NCI-H748 (cell line): ENCODE data around the gene NLGN4X.

ENCODE experiments used
- DNase-seq: peaks from one replicate; lab custom pipeline; 2025; ENCODE audit not compliant: unreplicated experiment; lab: John Stamatoyannopoulos, UW

Gene NLGN4X

DNA sequence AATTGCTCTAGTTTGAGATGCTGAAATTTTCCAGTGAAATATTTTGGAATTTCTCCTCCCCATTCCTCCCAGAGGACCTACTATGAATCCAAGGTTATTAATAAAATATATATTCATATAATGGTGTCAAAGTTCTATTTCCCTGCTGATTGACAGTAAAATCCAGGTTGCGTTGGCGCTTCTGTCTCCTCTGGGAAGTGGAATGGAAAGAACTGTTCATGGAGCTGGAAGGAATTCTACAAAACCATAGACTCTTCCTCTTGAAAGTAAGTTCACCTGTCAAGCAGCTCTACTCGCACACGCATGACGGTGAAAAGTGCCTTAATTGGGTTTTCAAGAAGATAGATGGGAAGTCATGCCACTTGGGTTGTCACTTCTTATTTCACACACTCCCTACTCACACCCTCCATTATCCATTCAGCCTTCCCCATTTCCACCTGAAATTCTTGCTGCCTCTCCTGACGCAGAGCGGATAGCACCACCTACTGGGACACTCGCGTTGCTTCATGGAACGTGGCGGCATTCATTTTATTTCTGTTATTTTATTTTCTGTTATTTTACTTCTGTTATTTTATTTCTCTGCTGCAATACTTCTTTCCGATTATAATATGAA is 351.6 kb downstream of the NLGN4X start:
- peak; percentile 64 for DNase-seq

- DNase-seq = no peak
These were observed 358.4 kb downstream of the NLGN4X start for GRCh38 chrX:5870238-5870637.

DNA sequence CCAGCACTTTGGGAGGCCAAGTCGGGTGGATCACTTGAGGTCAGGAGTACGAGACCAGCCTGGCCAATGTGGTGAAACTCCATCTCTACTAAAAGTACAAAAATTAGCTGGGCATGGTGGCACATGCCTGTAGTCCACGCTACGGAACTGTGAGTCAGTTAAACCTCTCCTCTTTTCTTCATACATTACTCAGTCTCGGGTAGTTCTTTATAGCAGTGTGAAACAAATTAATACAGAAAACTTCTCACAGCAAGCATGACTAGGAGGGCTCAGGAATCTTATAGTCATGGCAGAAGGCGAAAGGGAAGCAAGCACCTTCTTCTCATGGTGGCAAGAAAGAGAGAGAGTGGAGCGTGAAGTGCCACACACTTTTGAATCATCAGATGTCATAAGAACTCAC is 358.9 kb downstream of the NLGN4X start:
- DNase-seq = no peak

DNA sequence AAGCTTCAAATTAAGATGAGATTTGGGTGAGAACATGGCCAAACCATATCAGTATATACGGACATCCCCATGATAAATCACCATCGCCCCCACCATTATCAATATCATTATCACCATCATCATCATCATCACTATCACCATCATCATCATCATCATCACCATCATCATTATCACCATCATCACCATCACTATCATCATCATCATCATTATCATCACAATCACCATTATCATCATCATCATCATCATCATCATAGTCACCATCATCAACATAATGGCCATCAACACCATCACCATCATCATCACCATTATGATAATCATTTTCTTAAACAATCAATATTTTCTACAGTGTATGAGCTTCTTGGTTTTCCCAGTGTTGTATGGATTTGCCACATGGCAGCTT is 360.9 kb downstream of the NLGN4X start:
- no peak for DNase-seq

- DNase-seq = no peak
These were observed 371.4 kb downstream of the NLGN4X start for GRCh38 chrX:5857232-5857631.

- DNase-seq = no peak
These were observed 375.7 kb downstream of the NLGN4X start for GRCh38 chrX:5852941-5853340.

DNA sequence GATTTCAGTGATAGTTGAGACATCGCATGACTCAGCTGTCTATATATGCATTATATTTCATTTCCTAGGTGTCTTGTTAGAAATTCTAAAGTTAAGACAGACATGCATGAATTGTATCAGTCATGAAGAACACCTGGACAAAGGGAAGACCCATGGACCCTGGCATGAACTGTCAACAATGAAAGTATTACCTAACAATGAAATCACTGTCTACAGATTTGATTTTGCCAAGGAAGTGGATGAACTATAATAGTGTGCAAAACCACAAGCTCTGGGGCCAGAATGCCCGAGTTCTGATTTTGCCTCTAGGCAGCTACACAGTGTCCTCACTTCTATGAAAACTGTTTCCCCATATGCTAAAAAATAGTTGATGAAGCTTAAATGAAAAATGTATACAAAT is 386.1 kb downstream of the NLGN4X start:
- DNase-seq = no peak
